Stimulated activated CD4-positive, alpha-beta T cell treated with anti-CD3 and anti-CD28 coated beads, Interleukin-1b, Interleukin-23, amount 100 ng/mL, for 4 hours (primary cell): ENCODE data around the gene CPPED1.

ENCODE experiments used
- DNase-seq, 2 donors: peaks; one replicate each; pipeline ENCODE4 v3.0.0-alpha.2; 2020; ENCODE audit warnings: low read depth in 2 of 2

The CPPED1 gene

GRCh38 chr16:12681653-12682052 is 122.0 kb downstream of the CPPED1 start:
- no peak for DNase-seq

- DNase-seq = no peak
Observed at GRCh38 chr16:12680531-12680930, 123.2 kb downstream of the CPPED1 start.

- no peak for DNase-seq
Observed at GRCh38 chr16:12679660-12680272, 123.9 kb downstream of the CPPED1 start.

- no peak for DNase-seq
Observed at GRCh38 chr16:12678983-12679382, 124.7 kb downstream of the CPPED1 start.

GRCh38 chr16:12677502-12677901 is 126.2 kb downstream of the CPPED1 start:
- DNase-seq = no peak

GRCh38 chr16:12675852-12676251 is 127.8 kb downstream of the CPPED1 start:
- DNase-seq = no peak

- no peak for DNase-seq
Observed at GRCh38 chr16:12675046-12675445, 128.6 kb downstream of the CPPED1 start.

- DNase-seq = no peak
Observed at GRCh38 chr16:12674524-12674923, 129.2 kb downstream of the CPPED1 start.

- DNase-seq = no peak
Observed at GRCh38 chr16:12674071-12674470, 129.6 kb downstream of the CPPED1 start.

- DNase-seq = no peak
Observed at GRCh38 chr16:12673466-12673865, 130.2 kb downstream of the CPPED1 start.

GRCh38 chr16:12672986-12673385 is 130.7 kb downstream of the CPPED1 start:
- DNase-seq = no peak

- DNase-seq = no peak
Observed at GRCh38 chr16:12669908-12670307, 133.8 kb downstream of the CPPED1 start.

- DNase-seq = no peak
Observed at GRCh38 chr16:12667909-12668308, 135.8 kb downstream of the CPPED1 start.

GRCh38 chr16:12664164-12664733 is 139.4 kb downstream of the CPPED1 start:
- no peak for DNase-seq

- no peak for DNase-seq
Observed at GRCh38 chr16:12661656-12662172, 142.0 kb downstream of the CPPED1 start.

- DNase-seq = no peak
Observed at GRCh38 chr16:12659871-12660270, 143.8 kb downstream of the CPPED1 start.

GRCh38 chr16:12658506-12658905 is 145.2 kb downstream of the CPPED1 start:
- no peak for DNase-seq

- no peak for DNase-seq
Observed at GRCh38 chr16:12655537-12655936, 148.2 kb downstream of the CPPED1 start.

- DNase-seq = no peak
Observed at GRCh38 chr16:12653820-12654392, 149.8 kb downstream of the CPPED1 start.

- DNase-seq = no peak
Observed at GRCh38 chr16:12652924-12653323, 150.8 kb downstream of the CPPED1 start.

GRCh38 chr16:12651765-12652512 is 151.7 kb downstream of the CPPED1 start:
- DNase-seq = no peak

- no peak for DNase-seq
Observed at GRCh38 chr16:12649356-12649755, 154.3 kb downstream of the CPPED1 start.
